ENCODE data around the gene EP400.

The EP400 gene

GRCh38 chr12:131933387-131933786, 16.4 kb upstream of the EP400 start:
- TF ChIP-seq CTCF (IDR thresholded peaks at IDR 0.05; ENCODE audit: insufficient read depth, missing control alignments): no peak
- FAIRE-seq: no peak

DNA sequence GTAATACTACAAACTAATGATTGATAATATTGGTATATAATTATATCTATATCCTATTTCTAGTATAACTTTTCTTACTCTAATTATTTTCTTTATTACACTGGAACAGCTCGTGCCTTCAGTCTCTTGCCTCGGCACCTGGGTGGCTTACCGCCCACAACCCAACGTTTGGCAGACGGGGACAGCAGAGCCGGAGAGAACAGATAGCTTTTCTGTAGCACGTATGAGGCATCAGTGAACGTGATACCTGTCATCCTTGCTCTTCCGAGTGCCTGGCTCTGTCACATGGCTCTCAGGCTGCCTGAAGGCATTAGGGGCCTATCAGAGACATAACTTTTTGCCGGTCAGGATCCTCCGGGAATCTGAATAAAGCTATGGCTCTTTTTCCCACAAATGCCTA, 15.2 kb upstream of the EP400 start:
- TF ChIP-seq CTCF (IDR thresholded peaks at IDR 0.05; ENCODE audit: insufficient read depth, missing control alignments): no peak
- FAIRE-seq (no peak), DNase-seq (ENCODE audit: insufficient read length, low spot score) (no peak)

More at GRCh38 chr12:131933387-131933786, 16.4 kb upstream of the EP400 start:
- DNase-seq (ENCODE audit: insufficient read length, low spot score): no peak

DNA sequence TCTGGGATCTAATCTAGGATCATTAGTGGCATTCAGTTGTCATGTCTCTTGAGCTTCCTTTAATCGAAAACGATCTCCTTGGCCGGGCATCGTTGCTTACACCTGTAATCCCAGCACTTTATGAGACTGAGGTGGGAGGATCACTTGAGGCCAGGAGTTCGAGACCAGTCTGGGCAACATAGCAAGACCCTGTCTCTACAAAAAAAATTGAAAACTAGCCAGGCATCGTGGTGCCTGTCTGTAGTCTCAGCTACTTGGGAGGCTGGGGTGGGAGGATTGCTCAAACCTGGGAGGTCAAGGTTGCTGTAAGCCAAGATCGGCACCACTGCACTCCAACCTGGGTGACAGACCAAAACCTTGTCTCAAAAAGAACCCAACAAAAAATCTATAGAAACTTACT, 11.7 kb upstream of the EP400 start:
- no peak for TF ChIP-seq CTCF (IDR thresholded peaks at IDR 0.05; ENCODE audit: insufficient read depth, missing control alignments)
- FAIRE-seq (no peak), DNase-seq (ENCODE audit: insufficient read length, low spot score) (no peak)

DNA sequence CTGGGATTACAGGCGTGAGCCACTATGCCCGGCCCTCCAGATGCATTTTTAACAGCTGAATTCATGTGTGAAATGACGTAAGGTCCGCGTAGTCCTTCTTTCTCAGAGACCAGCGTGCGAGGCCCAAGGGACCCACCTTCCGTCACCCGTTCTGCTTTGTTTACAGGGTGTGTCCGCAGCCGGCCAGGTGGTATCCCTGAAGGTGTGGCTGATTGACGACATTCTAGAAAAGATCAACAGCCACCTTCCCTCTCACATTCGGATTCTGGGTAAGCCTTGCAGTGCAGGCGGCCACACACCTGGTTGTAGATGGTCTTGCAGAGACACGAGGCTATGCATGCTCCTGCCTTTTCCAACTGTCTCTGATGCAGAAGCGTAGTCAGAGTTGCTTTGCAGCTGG, 10.7 kb upstream of the EP400 start:
- DNase-seq (ENCODE audit: insufficient read length, low spot score): no peak
- no peak for TF ChIP-seq CTCF (IDR thresholded peaks at IDR 0.05; ENCODE audit: insufficient read depth, missing control alignments)
- no peak for FAIRE-seq

- no peak for TF ChIP-seq CTCF (IDR thresholded peaks at IDR 0.05; ENCODE audit: insufficient read depth, missing control alignments)
- DNase-seq (ENCODE audit: insufficient read length, low spot score) (no peak), FAIRE-seq (no peak)
These were observed 9.6 kb upstream of the EP400 start for GRCh38 chr12:131940141-131940547.

- no peak for FAIRE-seq
- no peak for TF ChIP-seq CTCF (IDR thresholded peaks at IDR 0.05; ENCODE audit: insufficient read depth, missing control alignments)
- DNase-seq (ENCODE audit: insufficient read length, low spot score): no peak
These were observed 8.4 kb upstream of the EP400 start for GRCh38 chr12:131941116-131941986.

DNA sequence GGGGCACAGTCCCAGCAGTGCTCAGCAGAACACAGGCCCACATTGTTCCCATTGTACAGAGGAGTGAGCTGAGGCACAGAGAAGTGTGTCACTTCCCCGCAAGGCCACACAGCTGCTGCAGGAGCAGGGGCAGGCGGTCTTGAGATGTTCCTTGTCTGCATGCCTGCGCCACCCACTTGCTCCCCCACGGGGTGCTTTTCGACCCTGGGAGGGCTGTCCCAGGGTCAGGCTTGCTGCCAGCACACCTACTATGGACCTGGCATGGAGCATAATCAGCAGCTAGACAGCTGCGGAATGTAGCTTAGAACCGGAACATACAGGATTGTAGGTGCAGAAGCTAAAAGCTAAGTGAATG, 7.8 kb upstream of the EP400 start:
- no peak for FAIRE-seq
- DNase-seq (ENCODE audit: insufficient read length, low spot score): no peak
- TF ChIP-seq CTCF (IDR thresholded peaks at IDR 0.05; ENCODE audit: insufficient read depth, missing control alignments): no peak
